ENCODE results near the gene TMIGD3.

The TMIGD3 gene

DNA sequence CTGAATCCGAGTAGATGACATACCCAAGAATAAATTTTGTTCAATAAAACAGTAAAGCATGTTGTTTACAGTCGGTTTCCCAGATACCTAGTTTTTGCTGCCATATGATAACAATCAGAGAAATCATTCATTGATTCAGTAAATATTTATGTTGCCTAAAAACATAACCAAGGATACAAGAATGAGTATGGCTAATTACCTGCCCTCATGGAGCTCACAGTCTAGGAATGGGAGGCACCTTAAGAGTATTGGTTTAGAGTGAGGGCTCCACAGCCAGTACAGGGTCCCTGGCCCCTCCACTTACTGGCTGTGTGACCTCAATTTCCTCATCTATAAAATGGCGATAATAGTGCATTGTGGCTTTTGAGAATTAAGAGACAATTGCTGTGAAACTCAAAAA is 53.2 kb downstream of the TMIGD3 start:
- peak overlapping the region; percentile 87 for H3K4me2 ChIP-seq (ENCODE audit: insufficient read depth, low read length)
- peaks cover 70% of the 10 kb centered on the region for H3K4me1 ChIP-seq (ENCODE audit: insufficient read depth, low read length)
- peak overlapping the region; percentile 97 to 98 for H3K4me3 ChIP-seq (ENCODE audit: low read depth in 1 of 2, low read length in 2 of 2)
- peak overlapping the region; percentile 96 for H3K9ac ChIP-seq (ENCODE audit: low read depth, low read length)
- peaks cover 99% of the 10 kb centered on the region for H3K79me2 ChIP-seq (ENCODE audit: insufficient read depth, low read length)
- peaks cover 8% of the 10 kb centered on the region; the same call in 1 of the 2 replicates for H4K20me1 ChIP-seq (ENCODE audit: insufficient read depth, low read length)
- ATAC-seq (ENCODE audit: insufficient read depth, low read depth) (no peak), DNase-seq (no peak)
- no peaks in the 10 kb centered on the region for H3K27me3 ChIP-seq (ENCODE audit: insufficient read depth, low read length, poor library complexity)
- peaks cover 61% of the 10 kb centered on the region for H3K36me3 ChIP-seq (ENCODE audit: insufficient read depth, low read length)
- peak overlapping the region; percentile 100; the same call in 1 of the 2 replicates for H2AFZ ChIP-seq (ENCODE audit: low read depth, low read length)
- H3K9me3 ChIP-seq (ENCODE audit: insufficient read depth, low read length, severe bottlenecking): no peaks in the 10 kb centered on the region
- TF ChIP-seq CTCF (IDR thresholded peaks at IDR 0.05; ENCODE audit: borderline replicate concordance, extremely low read depth, low read length, poor library complexity, severe bottlenecking): no peak
- TF ChIP-seq EZH2 (IDR thresholded peaks at IDR 0.05; ENCODE audit: borderline replicate concordance, low read depth, low read length, severe bottlenecking): no peak
- peak overlapping the region; percentile 98 for H3K27ac ChIP-seq (ENCODE audit: low read length)

- Histone ChIP-seq H3K27me3 (ENCODE audit: insufficient read depth, low read length, poor library complexity) (no peaks in the 10 kb centered on the region), H3K9ac (ENCODE audit: low read depth, low read length) (peak overlapping the region; percentile 96), H3K4me3 (ENCODE audit: low read depth in 1 of 2, low read length in 2 of 2) (peak overlapping the region; percentile 97 to 98), H3K4me1 (ENCODE audit: insufficient read depth, low read length) (peaks cover 66% of the 10 kb centered on the region), H3K9me3 (ENCODE audit: insufficient read depth, low read length, severe bottlenecking) (no peaks in the 10 kb centered on the region), H4K20me1 (ENCODE audit: insufficient read depth, low read length) (peaks cover 8% of the 10 kb centered on the region; the same call in 1 of the 2 replicates), H3K36me3 (ENCODE audit: insufficient read depth, low read length) (peaks cover 61% of the 10 kb centered on the region), H3K27ac (ENCODE audit: low read length) (peak overlapping the region; percentile 98), H3K79me2 (ENCODE audit: insufficient read depth, low read length) (peaks cover 99% of the 10 kb centered on the region), H3K4me2 (ENCODE audit: insufficient read depth, low read length) (peak overlapping the region; percentile 87), H2AFZ (ENCODE audit: low read depth, low read length) (peak overlapping the region; percentile 100)
- TF ChIP-seq CTCF (IDR thresholded peaks at IDR 0.05; ENCODE audit: borderline replicate concordance, extremely low read depth, low read length, poor library complexity, severe bottlenecking): no peak
- no peak for DNase-seq
- no peak for ATAC-seq (ENCODE audit: insufficient read depth, low read depth)
Observed at GRCh38 chr1:111449703-111450017, 53.8 kb downstream of the TMIGD3 start.

DNA sequence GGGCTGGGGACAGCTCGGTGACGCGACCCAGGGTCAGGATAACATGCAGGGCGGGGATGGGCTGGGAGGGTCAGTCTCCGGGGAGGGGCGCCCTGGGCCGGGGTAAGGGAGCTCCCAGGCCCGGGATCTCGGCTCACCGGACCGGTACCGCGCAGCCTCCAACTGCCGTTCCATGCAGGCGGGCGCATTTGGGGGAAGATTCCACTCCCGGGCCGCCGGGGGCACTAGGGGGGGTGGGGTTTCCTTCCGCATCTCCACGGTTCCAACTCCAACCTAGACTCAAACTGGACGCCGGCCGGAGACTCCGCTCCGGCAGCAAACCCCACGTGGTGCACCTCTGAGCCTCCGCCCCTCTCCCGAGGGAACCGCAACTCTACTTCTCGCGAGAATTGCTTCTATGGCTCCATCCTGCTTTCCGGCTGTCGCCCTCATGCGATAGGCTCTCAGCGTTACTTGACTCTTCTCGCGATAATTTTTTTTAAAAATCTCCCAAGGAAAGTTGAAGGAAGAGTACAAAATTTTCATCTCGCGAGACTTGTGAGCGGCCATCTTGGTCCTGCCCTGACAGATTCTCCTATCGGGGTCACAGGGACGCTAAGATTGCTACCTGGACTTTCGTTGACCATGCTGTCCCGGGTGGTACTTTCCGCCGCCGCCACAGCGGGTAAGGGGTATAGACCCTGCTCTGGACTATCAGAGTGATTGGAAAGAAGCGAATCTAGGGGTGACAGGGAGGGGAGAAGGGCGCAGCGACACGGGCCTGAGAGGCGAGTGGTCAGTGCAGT is 54.3 kb downstream of the TMIGD3 start, which contains the start of the genes ATP5PB and WDR77:
Gene ATP5PB (plus strand): TSS at position 547 of the 785 bp plus-strand sequence. CDS start 78 bp downstream, at position 625.
Gene WDR77 (minus strand): TSS at position 339 of the 785 bp plus-strand sequence. CDS start 87 bp downstream, at position 252.
- Histone ChIP-seq H2AFZ (ENCODE audit: low read depth, low read length) (peak within 1 kb of the TSS; percentile 100), H3K27me3 (ENCODE audit: insufficient read depth, low read length, poor library complexity) (no peaks in the 10 kb centered on the region), H3K4me2 (ENCODE audit: insufficient read depth, low read length) (peak within 1 kb of the TSS; percentile 87), H3K4me1 (ENCODE audit: insufficient read depth, low read length) (peaks cover 60% of the 10 kb centered on the region), H3K27ac (ENCODE audit: low read length) (peak within 1 kb of the TSS; percentile 98), H3K9me3 (ENCODE audit: insufficient read depth, low read length, severe bottlenecking) (no peaks in the 10 kb centered on the region), H4K20me1 (ENCODE audit: insufficient read depth, low read length) (peaks cover 8% of the 10 kb centered on the region; the same call in 1 of the 2 replicates), H3K79me2 (ENCODE audit: insufficient read depth, low read length) (peaks cover 94% of the 10 kb centered on the region), H3K36me3 (ENCODE audit: insufficient read depth, low read length) (peaks cover 61% of the 10 kb centered on the region), H3K4me3 (ENCODE audit: low read depth in 1 of 2, low read length in 2 of 2) (peak within 1 kb of the TSS; percentile 97 to 98), H3K9ac (ENCODE audit: low read depth, low read length) (peak within 1 kb of the TSS; percentile 96)
- no peak for TF ChIP-seq CTCF (IDR thresholded peaks at IDR 0.05; ENCODE audit: borderline replicate concordance, extremely low read depth, low read length, poor library complexity, severe bottlenecking)
- no peak for TF ChIP-seq EZH2 (IDR thresholded peaks at IDR 0.05; ENCODE audit: borderline replicate concordance, low read depth, low read length, severe bottlenecking)
- peak; percentile 95 for ATAC-seq (ENCODE audit: insufficient read depth, low read depth)
- DNase-seq: peak; percentile 95

All from DND-41 (cell line).